Measurements from ENCODE around the gene MTHFD2L.

MTHFD2L gene

DNA sequence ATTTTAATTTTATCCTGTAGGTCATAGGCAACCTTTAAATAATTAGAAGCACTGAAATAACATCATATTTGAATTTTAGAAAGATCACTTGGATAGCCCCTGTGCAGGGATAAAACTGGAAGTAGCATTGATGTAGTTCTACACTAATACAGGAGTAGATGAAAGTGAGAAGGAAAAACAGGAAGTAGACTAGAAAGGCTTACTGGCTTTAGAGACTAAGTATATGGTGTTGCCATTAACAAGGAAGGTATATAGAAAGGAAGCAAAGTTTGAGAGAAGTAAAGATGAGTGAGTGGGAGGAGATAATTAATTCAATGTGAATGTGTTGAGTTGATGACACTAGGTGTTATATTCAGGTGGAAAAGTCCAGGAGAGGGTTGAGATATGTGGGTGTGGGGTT is 77.2 kb downstream of the MTHFD2L start:
- in situ Hi-C loops (cut with MboI; ENCODE audit: low sequenced_read_pairs), result no loop called here

DNA sequence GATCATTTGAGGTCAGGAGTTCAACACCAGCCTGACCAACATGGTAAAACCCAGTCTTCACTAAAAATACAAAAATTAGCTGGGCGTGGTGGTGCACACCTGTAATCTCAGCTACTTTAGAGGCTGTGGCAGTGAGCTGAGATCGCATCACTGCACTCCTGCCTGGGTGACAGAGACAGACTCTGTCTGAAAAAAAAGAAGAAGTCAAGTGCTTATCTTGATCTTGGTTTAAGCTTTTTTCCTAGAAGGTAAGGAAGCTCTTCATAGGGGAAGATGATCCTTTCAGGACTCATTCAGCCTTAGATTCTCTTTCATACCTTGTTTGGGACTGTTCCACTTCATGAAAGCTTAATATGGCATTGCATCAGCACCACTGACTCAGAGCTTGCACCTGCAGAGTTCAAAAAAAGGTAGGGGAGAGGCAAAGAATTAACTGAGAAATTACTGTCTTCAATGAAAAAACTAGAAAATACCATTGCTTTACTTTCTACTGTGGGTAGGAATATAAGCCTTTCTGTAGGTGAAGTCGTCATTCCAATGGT is 79.6 kb downstream of the MTHFD2L start:
- in situ Hi-C loops (cut with MboI; ENCODE audit: low sequenced_read_pairs), result no loop called here

DNA sequence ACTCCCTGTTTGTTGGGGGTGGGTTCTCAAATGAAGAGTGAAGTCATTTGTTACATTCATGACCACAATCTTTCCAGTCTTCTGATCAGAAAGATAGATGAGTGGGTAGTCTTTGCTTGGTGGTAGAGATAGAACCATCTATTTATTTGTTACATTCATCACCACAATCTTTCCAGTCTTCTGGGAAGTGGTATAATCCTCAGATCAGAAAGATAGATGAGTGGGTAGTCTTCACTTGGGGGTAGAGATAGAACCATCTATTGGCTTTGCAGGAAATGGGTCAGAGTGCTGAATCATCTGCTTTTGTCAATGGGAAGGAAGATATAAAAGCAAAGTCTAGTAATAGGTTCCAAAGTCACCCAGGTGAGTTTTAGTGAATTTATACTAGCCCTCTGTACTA is 86.1 kb downstream of the MTHFD2L start:
- in situ Hi-C loops (cut with MboI; ENCODE audit: low sequenced_read_pairs), result no loop called here

DNA sequence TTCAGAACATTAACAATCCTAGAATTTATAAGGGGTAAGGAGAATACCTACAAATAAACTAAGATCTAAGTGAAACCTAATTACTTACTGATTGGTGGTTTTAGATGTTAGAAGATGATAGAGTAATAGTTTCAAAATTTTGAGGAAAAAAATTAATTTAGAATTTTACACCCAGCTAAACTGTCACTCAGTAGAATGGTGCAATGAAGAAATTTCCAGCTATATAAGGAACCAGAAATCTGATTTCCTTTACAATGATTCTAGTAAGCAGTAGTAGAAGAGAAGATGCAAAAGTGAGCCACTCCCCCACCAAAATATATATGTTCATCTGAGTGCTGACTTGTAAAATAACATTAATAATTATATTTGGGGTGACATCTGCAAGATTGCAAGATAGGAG is 95.0 kb downstream of the MTHFD2L start:
- in situ Hi-C loops (cut with MboI; ENCODE audit: low sequenced_read_pairs), result no loop called here

DNA sequence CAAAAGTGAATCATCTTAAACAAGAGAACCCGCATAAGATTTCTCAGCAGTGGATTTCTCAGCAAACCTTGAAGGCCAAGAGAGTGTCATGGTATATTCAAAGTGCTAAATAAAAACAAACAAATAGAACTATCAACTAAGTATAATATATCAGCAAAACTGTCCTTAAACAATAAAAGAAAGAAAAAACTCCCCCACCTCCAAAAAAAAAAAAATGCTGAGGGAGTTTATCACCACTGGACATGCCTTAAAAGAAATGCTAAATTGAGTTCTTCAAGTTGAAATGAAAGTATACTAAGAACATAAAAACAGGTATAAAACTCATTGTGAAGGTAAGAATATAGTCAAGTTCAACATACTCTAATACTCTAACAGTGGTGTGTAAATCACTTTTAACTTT is 96.5 kb downstream of the MTHFD2L start:
- in situ Hi-C loops (cut with MboI; ENCODE audit: low sequenced_read_pairs), result no loop called here

DNA sequence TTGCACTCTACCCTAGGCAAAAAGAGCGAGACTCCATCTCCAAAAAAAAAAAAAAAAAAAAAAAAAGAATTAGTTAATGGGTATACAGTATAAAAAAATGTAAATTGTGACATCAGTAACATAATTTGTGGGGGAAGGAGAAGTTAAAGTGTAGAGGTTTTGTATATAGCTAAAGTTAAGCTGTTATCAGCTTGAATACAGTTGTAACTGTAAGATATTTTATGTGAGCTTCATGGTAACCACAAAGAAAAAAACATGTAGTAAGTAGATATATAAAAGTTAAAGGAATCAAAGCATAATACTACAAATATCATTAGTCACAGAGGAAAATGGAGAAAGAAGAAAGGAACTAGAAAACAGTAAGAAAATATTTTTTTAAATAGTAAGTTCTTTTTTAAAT is 97.2 kb downstream of the MTHFD2L start:
- in situ Hi-C loops (cut with MboI; ENCODE audit: low sequenced_read_pairs), result no loop called here

DNA sequence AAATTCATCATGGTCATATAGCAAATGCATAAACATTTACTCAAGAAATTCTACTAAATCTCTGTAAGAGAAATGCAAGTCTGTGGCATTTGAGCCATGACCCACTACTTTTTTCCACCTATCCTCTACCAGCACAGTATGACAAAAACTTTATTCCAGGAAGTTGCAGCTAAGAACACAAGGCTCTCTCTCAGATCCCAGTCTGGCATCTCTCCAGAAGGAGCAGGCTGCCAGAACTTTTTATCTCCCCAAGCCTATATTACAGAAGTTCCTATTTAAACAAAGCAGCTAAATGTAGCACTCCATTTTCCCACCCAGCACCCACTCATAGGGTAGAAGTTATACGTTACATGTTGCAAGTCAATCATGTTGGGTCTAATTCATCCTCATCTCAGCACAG is 101.0 kb downstream of the MTHFD2L start:
- in situ Hi-C loops (cut with MboI; ENCODE audit: low sequenced_read_pairs), result no loop called here

DNA sequence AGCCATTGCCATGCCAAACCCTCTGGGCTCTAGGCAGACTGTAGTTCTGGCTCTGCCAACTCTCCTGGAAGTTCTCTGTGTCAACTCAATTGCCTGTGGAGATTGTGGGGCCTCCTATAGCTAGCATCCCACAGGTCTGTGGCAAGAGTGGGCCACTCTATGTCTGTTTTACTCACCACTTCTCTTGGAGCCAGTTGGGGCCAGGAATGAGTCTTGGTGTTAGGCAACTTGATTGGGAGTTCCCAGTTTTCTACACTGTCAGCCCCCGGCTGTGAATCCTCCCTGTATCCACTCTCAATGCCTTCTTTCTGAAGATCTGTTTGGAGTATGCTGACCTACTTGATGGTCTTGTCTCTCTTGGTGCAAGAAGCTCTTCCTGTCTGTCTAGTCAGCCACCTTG is 102.1 kb downstream of the MTHFD2L start:
- in situ Hi-C loops (cut with MboI; ENCODE audit: low sequenced_read_pairs), result no loop called here

DNA sequence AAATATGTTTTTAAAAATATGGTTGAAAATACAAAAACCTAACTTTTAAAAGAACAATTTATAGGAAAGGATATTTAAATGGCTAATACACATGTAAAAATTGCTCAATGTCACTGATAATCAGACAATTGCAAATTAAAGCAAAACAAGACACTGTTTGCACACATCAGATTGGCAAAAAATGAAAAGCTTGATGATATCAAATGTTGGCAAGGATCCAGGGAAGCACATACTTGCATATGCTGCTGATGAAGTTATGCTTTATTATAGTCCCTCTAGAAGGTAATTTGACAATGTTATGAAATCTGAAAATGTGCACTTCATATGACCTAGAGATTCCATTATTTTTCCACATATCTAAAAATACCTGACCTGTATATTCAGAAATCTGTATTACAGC is 104.6 kb downstream of the MTHFD2L start:
- in situ Hi-C loops (cut with MboI; ENCODE audit: low sequenced_read_pairs), result no loop called here

DNA sequence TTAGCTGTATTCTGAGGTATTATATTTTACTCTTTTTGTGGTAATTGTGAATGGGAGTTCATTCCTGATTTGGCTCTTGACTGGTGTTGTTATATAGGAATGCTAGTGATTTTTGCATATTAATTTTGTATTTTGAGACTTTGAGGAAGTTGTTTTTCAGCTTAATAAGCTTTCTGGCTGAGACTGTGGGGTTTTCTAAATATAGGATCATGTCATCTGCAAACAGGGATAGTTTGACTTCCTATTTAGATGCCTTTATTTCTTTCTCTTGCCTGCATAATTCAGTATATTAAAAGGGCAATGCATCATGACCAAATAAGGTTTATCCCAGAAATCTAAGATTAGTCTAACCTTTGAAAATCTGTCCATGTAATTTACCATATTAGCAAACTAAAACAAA is 105.6 kb downstream of the MTHFD2L start:
- in situ Hi-C loops (cut with MboI; ENCODE audit: low sequenced_read_pairs), result no loop called here

DNA sequence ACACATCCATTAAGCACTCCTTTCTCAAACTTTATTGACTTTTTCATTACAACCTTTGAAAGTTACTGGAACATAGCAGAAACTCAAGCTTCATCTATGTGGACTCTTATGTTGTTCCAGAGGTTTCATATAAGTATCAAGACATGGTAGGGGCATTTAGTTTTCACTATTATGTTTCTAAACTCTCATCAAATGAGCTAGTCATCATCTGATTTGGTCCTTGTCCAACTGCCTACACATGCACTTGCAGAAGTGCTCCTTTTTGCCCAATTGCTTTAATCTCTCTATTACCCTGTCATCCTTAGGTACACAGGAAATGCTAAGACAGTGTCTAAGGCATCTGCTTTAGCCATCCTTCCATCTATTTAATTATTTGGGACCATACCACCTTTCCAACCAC is 108.2 kb downstream of the MTHFD2L start:
- in situ Hi-C loops (cut with MboI; ENCODE audit: low sequenced_read_pairs), result no loop called here

DNA sequence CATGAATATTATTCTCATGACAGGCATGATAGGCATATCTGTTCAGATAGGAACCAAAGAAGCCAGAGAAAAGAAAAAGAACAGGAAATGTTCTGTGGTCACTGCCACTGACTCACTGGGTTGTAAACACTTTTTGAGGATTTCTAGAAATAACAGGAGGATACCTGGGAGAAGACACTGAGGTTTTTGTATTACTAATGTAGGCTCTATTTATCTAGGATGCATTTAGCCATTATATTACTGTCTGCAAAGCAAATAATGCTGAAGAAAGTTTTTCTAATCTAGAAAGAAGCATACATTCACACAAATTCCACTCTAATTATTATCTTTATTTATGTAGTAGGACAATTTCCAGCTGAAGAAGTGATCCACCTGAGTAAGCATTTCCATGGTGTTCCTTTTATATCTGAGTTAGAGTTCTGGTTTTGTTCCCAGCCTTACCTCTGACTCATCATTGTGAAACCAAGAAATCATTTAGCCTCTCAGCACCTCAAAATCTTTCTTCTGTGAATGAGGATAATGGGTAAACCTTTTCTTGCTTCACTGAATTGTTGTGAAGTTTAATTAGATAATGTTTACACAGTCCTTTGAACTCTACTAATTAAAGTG is 110.2 kb downstream of the MTHFD2L start:
- in situ Hi-C loops (cut with MboI; ENCODE audit: low sequenced_read_pairs), result no loop called here

DNA sequence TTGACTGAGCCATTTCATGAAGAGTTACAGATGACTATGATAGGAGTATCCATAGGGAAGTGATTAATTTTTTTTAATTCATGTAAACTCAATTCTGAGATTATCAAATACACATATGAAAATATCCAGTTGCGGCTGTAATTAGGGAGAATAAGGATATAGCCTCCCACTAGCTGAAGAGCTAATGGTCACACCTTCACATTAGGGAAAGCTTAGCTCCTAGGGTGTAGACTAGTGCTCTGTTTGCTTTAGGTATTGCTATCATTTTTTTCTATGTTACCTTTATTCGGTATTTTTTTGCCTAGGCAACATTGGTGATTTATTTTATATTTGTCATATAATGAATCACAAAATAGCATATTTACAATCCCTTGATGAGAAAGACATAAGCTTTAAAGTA is 110.7 kb downstream of the MTHFD2L start:
- in situ Hi-C loops (cut with MboI; ENCODE audit: low sequenced_read_pairs), result no loop called here

DNA sequence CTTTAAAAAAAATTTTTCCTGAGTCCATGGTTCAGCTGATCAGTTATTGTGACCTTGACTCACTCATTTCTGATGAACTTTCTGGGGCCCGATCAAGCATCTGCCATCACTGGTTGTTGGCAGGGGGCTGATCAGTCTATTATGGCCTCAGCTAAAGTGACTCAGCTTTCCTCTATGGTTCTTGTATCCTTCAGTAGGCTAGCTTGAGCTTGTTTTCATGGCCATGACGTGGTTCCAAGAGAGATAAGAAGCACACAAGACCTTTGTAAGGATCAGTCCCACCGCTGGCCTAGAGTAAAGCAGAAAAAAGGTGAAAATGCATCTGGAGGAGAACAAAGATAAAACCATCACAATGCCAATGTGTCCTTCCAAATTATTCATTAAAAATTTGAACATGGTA is 120.6 kb downstream of the MTHFD2L start:
- in situ Hi-C loops (cut with MboI; ENCODE audit: low sequenced_read_pairs), result no loop called here

DNA sequence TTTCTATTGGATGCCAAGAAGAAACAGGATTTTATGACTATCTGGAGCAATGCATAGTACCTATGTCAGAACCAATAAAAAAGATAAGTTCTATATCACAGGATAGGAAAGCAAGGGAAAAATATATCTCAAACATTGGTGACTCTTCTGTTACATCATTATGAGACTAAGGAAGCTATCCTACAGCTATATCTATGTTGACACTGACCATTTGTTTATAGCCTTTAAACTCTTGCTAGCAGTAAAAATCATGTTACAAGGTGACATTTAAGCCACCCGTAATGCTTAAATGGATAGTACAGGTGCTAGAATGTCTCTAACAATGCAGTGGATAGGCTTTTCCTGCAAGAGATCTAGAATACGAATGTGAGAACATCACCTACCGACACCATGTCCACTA is 121.8 kb downstream of the MTHFD2L start:
- in situ Hi-C loops (cut with MboI; ENCODE audit: low sequenced_read_pairs), result no loop called here

DNA sequence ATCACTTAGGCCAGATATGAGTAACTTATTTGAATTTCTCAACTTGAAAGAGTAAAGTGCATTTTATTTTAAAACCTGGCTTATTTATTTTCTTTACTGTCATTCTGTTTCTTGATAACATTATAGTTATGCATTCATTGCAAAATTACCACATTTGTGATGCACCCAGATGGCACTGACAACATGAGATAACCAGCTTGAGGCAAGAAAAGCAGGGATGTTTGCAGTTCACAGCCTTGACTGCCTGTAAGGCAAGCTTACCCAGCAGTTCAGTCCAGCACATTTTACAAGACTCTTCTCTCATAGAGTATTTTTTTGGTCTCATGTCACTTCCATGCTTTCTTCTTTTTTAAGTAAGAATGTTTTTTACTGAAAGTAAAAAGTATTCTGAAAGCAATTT is 125.0 kb downstream of the MTHFD2L start:
- in situ Hi-C loops (cut with MboI; ENCODE audit: low sequenced_read_pairs), result no loop called here

DNA sequence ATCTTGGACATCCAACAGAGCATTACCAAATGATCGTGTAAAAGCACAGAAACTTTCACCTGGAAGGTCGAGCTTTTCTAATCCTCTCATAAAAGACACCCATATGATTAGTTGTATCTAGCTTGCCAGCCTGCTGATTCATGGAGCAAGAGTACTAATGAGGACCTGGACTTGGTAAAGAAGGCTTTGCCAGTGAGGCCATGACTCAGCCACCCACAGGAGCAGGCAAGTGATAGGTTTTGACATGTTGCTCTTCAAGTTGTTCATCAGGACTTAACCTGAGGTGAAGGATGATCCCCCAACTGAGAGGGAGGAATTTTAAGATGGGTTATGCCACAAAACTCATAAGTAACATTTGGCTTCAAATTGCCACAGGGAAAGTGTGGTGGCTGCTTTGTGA is 125.7 kb downstream of the MTHFD2L start:
- in situ Hi-C loops (cut with MboI; ENCODE audit: low sequenced_read_pairs), result no loop called here

DNA sequence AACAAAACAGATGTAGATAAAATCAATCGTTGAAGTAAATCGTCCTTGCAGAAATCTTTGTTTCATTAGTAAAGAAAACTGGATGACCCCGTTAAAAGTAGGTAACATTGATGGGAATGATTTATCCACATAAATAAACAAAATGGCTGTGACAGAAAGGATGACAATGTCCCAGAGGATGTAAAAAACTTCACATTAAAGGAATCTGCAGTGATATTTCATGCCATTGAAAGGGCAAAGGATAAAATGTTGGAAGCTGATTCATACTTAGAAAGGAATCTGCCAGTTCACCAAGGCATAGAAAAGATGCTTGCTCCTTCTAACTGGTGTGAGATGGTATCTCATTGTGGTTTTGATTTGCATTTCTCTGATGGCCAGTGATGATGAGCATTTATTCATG is 126.1 kb downstream of the MTHFD2L start:
- in situ Hi-C loops (cut with MboI; ENCODE audit: low sequenced_read_pairs), result no loop called here

DNA sequence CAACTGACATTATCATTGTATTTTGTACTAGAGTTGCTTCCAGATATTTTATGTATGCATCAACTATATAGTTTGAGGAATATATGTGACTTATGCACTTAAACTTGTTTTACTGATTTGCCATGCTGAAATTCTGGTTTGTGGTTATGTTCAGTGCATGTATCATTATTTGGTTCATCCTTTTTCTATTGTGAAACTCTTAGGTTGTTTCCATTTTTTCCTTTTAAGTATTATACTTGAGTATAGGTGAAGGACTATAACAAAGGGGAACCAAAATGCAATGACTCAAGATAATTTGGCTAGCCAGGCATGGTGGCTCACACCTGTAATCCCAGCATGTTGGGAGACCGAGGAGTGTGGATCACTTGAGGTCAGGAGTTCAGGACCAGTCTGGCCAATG is 129.2 kb downstream of the MTHFD2L start:
- in situ Hi-C loops (cut with MboI; ENCODE audit: low sequenced_read_pairs), result no loop called here

DNA sequence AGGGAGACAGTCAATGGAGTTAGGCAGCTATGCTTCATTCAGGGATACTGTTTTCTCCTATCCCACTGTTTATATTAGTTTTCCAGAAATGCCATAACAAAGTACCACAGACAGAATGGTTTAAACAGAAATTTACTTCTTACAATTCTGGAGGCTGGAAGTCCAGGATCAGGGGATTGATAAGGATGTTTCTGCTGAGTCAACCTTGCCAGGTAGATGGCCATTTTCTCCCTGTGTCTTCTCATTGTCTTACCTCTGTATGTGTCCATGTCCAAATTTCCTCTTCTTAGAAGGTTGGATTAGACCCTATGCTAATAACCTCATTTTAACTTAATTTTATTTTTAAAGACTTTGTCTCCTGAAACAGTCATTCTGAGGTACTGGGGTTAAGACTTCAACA is 129.9 kb downstream of the MTHFD2L start:
- in situ Hi-C loops (cut with MboI; ENCODE audit: low sequenced_read_pairs), result no loop called here

DNA sequence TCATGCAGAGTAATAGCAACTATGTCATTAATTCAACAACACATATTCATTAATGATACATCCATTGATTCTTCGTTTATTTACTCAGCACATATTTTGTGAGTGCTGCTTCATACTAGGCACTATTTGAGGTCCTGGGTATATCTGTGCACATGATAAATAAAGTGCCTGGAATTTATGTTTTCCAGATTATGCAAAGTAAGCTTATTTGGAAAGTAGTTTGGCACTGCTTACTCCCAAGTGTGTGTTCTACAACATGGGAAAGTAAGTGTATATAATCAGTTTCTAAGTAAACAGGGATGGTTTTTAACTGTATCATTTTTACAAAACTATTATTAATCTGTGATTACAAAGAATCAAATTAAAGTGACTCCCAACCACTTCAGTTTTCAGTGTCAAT is 133.6 kb downstream of the MTHFD2L start:
- in situ Hi-C loops (cut with MboI; ENCODE audit: low sequenced_read_pairs), result no loop called here

DNA sequence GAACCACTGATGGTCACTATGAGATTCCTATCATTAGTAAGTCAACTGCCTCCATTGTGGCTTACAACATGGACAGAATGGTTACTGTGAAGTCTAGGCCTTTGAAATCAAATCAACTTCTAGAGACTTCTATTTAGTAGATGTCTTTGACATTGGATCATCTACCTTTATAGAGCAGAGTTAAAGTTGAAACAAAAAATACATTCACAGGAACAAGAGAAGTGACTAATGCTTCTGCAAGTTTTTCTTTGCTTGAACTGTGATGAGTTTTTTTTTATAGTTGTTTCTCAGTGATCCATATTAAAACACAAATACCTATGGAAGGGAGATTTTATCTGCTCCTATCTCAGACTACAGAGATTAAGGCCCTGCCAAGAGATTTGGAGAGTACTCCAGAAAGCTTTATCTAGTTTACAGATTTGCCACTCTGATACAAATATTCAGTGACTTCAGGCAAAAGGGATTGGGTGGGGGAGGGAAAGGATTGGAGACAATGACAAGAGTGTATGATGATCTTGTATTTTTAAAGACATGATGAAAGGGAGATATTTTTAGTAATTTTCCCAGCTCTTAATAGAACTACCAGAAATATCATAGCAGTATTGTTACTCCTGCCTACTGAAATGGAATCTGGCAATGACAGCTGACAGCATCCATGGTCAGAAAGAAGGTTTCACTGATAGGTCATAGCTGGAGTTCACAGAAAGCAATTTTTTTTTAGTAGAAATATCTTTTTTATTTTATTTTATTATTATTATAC is 134.4 kb downstream of the MTHFD2L start:
- in situ Hi-C loops (cut with MboI; ENCODE audit: low sequenced_read_pairs), result no loop called here

DNA sequence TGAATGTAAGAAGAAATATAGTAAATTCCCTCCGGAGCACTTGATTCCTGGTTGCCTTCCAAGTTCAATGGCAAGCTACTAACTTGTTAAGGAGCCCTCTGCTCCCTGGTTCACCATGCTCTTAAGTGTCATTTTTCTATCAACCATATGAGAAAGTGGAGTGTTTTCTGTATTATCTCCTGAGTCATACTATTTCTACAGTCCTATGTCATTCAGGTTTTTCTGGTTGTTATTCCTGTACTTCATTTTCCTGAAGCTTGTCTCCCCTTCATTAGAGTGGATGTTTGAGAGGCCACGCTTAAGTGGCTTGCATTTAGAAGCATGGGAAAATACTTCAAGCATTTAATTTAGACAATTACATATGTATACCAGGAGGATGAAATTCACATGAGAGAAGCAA is 135.6 kb downstream of the MTHFD2L start:
- in situ Hi-C loops (cut with MboI; ENCODE audit: low sequenced_read_pairs), result no loop called here

Measured in hTERT RPE-1 (cell line).